Astrocyte (in vitro differentiated cells and primary cell): Measurements from ENCODE around the gene BANK1. TPM values are rescaled to one million over a fixed set of nuclear protein-coding genes. Genes with fewer than 3 reads are reported as not detected.
A peak's percentile ranks its signal among the peaks of the same experiment; 100 is the strongest.

Experiments used
- DNase-seq: peaks from one replicate; pipeline ENCODE4 v3.0.0-alpha.2; 2010; ENCODE audit warnings: low read depth
- FAIRE-seq: peaks from 2 replicates; lab custom pipeline; 2011; peaks lifted over from hg19 to GRCh38; lab: Jason Lieb, UNC
- H2AFZ ChIP-seq: 2 replicates; pipeline ENCODE4 v1.6.0; 2012; ENCODE audit warnings: low read depth, low read length, inconsistent platforms
- H3K27ac ChIP-seq: 2 replicates; pipeline ENCODE4 v1.5.1; 2011; ENCODE audit warnings: low read depth, low read length, inconsistent platforms
- H3K27me3 ChIP-seq: 2 replicates; pipeline ENCODE4 v1.6.0; 2011; ENCODE audit warnings: low read length, inconsistent platforms; ENCODE audit not compliant: insufficient read depth
- H3K36me3 ChIP-seq: 2 replicates; pipeline ENCODE4 v1.5.1; 2011; ENCODE audit warnings: low read length, inconsistent platforms; ENCODE audit not compliant: insufficient read depth
- H3K4me1 ChIP-seq: 2 replicates; pipeline ENCODE4 v1.5.1; 2011; ENCODE audit warnings: low read length, inconsistent platforms; ENCODE audit not compliant: insufficient read depth
- H3K4me2 ChIP-seq: 2 replicates; pipeline ENCODE4 v1.6.0; 2012; ENCODE audit warnings: low read length, inconsistent platforms
- H3K4me3 ChIP-seq: 2 replicates; pipeline ENCODE4 v1.5.1; 2011; ENCODE audit warnings: low read depth, mild to moderate bottlenecking, low read length, inconsistent platforms; ENCODE audit not compliant: insufficient read depth
- H3K79me2 ChIP-seq: 2 replicates; pipeline ENCODE4 v1.6.0; 2012; ENCODE audit warnings: mild to moderate bottlenecking, low read length, inconsistent platforms; ENCODE audit not compliant: insufficient read depth
- H3K9ac ChIP-seq: 2 replicates; pipeline ENCODE4 v1.6.0; 2012; ENCODE audit warnings: mild to moderate bottlenecking, low read length, inconsistent platforms
- H3K9me3 ChIP-seq: 2 replicates; pipeline ENCODE4 v1.5.1; 2012; ENCODE audit warnings: low read depth, mild to moderate bottlenecking, low read length, inconsistent platforms; ENCODE audit not compliant: insufficient read depth
- H4K20me1 ChIP-seq: 2 replicates; pipeline ENCODE4 v1.6.0; 2012; ENCODE audit warnings: low read length, inconsistent platforms; ENCODE audit not compliant: insufficient read depth
- H3K27ac Mint-ChIP-seq: one replicate; pipeline ENCODE4 v1.8.0; 2021; ENCODE audit warnings: mild to moderate bottlenecking, mixed read lengths; ENCODE audit not compliant: unreplicated experiment
- H3K27me3 Mint-ChIP-seq: one replicate; pipeline ENCODE4 v1.8.0; 2021; ENCODE audit warnings: low read depth, mixed read lengths; ENCODE audit not compliant: unreplicated experiment
- H3K36me3 Mint-ChIP-seq: one replicate; pipeline ENCODE4 v1.8.0; 2021; ENCODE audit warnings: low read depth, mixed read lengths; ENCODE audit not compliant: unreplicated experiment
- H3K4me1 Mint-ChIP-seq: one replicate; pipeline ENCODE4 v1.8.0; 2021; ENCODE audit warnings: low read depth, mixed read lengths; ENCODE audit not compliant: unreplicated experiment
- H3K4me3 Mint-ChIP-seq: one replicate; pipeline ENCODE4 v1.8.0; 2021; ENCODE audit warnings: mild to moderate bottlenecking, moderate library complexity, mixed read lengths; ENCODE audit not compliant: unreplicated experiment
- H3K9me3 Mint-ChIP-seq: one replicate; pipeline ENCODE4 v1.8.0; 2021; ENCODE audit warnings: mild to moderate bottlenecking, mixed read lengths; ENCODE audit not compliant: unreplicated experiment
- EZH2 ChIP-seq: IDR thresholded peaks from 2 replicates; pipeline ENCODE4 v1.6.1; 2012; ENCODE audit warnings: mild to moderate bottlenecking, low read length, inconsistent platforms; ENCODE audit not compliant: insufficient read depth
- total RNA-seq: library from RNA; stranded (reverse); gene quantifications from 2 replicates; pipeline ENCODE4 v1.2.1, GENCODE V29; 2021
- TF ChIP-seq, protein P1 (sequence below): IDR thresholded peaks from 2 replicates; pipeline ENCODE4 v1.5.1; 2011; ENCODE audit warnings: low read depth, mild to moderate bottlenecking, inconsistent platforms, low read length, moderate library complexity; ENCODE audit not compliant: insufficient read depth

Gene BANK1
- total RNA-seq, 1 donor from 2014 or later: 1.3 TPM

DNA sequence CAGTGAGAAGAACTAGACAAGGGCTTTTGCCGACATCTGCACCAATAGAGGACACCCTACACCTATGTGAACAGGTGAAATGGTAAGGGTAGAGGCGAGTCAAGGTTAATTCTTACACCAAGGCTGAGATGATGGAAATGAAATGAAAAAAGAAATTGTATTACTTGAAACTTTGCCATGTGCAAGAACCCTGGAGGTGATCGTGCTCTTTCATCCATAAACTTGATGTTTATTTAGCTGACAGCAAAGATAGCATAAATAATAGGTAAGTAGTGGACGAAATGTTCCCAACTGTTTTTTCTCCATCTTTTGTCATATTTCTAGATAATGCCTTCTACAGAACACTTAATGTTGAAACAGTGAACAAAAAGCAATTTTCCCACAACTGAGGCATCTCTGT lies 162.5 kb downstream of the BANK1 start:
- Histone ChIP-seq H3K27ac (no peak overlapping the region), H3K79me2 (no peaks in the 10 kb centered on the region), H2AFZ (no peak overlapping the region), H3K4me1 (peaks cover 12% of the 10 kb centered on the region), H3K4me2 (no peak overlapping the region), H4K20me1 (no peaks in the 10 kb centered on the region), H3K9me3 (no peaks in the 10 kb centered on the region), H3K36me3 (no peaks in the 10 kb centered on the region), H3K4me3 (no peak overlapping the region), H3K27me3 (no peaks in the 10 kb centered on the region), H3K9ac (no peak overlapping the region)
- DNase-seq: no peak
- Mint-ChIP-seq H3K27ac (peak overlapping the region; percentile 97), H3K4me3 (no peak overlapping the region), H3K36me3 (no peaks in the 10 kb centered on the region), H3K4me1 (peaks cover 35% of the 10 kb centered on the region), H3K27me3 (no peaks in the 10 kb centered on the region), H3K9me3 (no peaks in the 10 kb centered on the region)
- no peak for TF ChIP-seq EZH2
- TF ChIP-seq, protein P1, sequence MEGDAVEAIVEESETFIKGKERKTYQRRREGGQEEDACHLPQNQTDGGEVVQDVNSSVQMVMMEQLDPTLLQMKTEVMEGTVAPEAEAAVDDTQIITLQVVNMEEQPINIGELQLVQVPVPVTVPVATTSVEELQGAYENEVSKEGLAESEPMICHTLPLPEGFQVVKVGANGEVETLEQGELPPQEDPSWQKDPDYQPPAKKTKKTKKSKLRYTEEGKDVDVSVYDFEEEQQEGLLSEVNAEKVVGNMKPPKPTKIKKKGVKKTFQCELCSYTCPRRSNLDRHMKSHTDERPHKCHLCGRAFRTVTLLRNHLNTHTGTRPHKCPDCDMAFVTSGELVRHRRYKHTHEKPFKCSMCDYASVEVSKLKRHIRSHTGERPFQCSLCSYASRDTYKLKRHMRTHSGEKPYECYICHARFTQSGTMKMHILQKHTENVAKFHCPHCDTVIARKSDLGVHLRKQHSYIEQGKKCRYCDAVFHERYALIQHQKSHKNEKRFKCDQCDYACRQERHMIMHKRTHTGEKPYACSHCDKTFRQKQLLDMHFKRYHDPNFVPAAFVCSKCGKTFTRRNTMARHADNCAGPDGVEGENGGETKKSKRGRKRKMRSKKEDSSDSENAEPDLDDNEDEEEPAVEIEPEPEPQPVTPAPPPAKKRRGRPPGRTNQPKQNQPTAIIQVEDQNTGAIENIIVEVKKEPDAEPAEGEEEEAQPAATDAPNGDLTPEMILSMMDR: no peak
- no peak for FAIRE-seq

DNA sequence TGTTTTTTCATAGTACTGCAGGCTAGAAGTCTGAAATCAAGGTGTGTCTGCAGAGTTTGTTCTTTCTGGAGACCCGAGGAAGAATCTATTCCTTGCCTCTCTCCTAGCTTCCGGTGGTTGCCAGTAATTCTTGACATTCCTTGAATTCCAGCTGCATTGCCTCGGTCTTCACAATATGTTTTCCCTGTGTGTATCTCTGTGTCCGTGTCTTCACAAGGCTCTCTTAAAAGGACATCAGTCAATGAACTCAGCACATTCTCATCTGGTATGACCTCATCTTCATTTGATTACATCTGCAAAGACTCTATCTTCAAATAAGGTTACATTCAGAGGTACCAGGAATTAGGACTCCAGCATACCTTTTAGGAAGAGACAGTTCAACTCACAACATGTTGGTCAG lies 163.4 kb downstream of the BANK1 start:
- H3K9me3 Mint-ChIP-seq: no peaks in the 10 kb centered on the region
- H3K9ac ChIP-seq: no peak overlapping the region
- H3K9me3 ChIP-seq: no peaks in the 10 kb centered on the region
- TF ChIP-seq EZH2: no peak
- TF ChIP-seq, protein P1: no peak
- H3K27ac ChIP-seq: no peak overlapping the region
- H4K20me1 ChIP-seq: no peaks in the 10 kb centered on the region
- no peaks in the 10 kb centered on the region for H3K36me3 Mint-ChIP-seq
- no peaks in the 10 kb centered on the region for H3K27me3 Mint-ChIP-seq
- no peaks in the 10 kb centered on the region for H3K36me3 ChIP-seq
- FAIRE-seq (peak; percentile 93), DNase-seq (peak; percentile 73)
- H3K4me1 Mint-ChIP-seq: peaks cover 35% of the 10 kb centered on the region
- H3K4me1 ChIP-seq: peaks cover 12% of the 10 kb centered on the region
- peak overlapping the region; percentile 97 for H3K27ac Mint-ChIP-seq
- H3K79me2 ChIP-seq: no peaks in the 10 kb centered on the region
- H3K4me2 ChIP-seq: peak overlapping the region; percentile 55
- H3K4me3 ChIP-seq: no peak overlapping the region
- H3K27me3 ChIP-seq: no peaks in the 10 kb centered on the region
- H2AFZ ChIP-seq: peak overlapping the region; percentile 18
- H3K4me3 Mint-ChIP-seq: no peak overlapping the region

DNA sequence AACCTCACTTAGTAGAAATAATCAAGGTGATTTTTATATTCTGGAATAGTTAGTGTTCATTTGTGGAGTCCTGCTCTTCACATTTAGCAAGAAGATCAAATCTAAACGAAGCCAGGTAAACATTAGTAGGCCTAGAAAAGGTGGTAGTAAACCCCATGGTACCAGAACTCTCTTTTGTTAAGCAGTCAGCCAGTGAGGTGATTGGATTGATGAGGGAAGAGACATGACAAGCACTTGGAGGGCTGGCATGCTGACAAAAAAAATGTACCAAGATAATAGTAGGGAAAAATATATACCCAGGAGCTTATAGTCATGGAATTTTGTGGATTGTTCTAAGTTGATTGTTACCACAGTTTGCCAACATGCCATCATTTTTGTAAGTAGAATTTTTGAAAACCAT lies 163.8 kb downstream of the BANK1 start:
- no peaks in the 10 kb centered on the region for H4K20me1 ChIP-seq
- no peaks in the 10 kb centered on the region for H3K9me3 ChIP-seq
- no peak overlapping the region for H3K4me3 Mint-ChIP-seq
- H3K27ac ChIP-seq: no peak overlapping the region
- no peaks in the 10 kb centered on the region for H3K27me3 ChIP-seq
- no peak overlapping the region for H3K9ac ChIP-seq
- peak overlapping the region; percentile 97 for H3K27ac Mint-ChIP-seq
- H3K4me1 Mint-ChIP-seq: peaks cover 35% of the 10 kb centered on the region
- H3K4me1 ChIP-seq: peaks cover 12% of the 10 kb centered on the region
- H3K79me2 ChIP-seq: no peaks in the 10 kb centered on the region
- no peak for TF ChIP-seq EZH2
- TF ChIP-seq, protein P1: no peak
- H2AFZ ChIP-seq: peak overlapping the region; percentile 18
- H3K4me2 ChIP-seq: peak overlapping the region; percentile 55
- no peak overlapping the region for H3K4me3 ChIP-seq
- FAIRE-seq (no peak), DNase-seq (peak; percentile 9)
- no peaks in the 10 kb centered on the region for H3K27me3 Mint-ChIP-seq
- H3K36me3 ChIP-seq: no peaks in the 10 kb centered on the region
- no peaks in the 10 kb centered on the region for H3K9me3 Mint-ChIP-seq
- H3K36me3 Mint-ChIP-seq: no peaks in the 10 kb centered on the region
